HG02981 (cell line): ENCODE measurements around the gene MT1A.
A peak's percentile ranks its signal among the peaks of the same experiment; 100 is the strongest.

ENCODE experiments used
- ATAC-seq: cut with Tn5 transposase; IDR thresholded peaks from one replicate; pipeline ENCODE4 v1.9.1; 2021; ENCODE audit warnings: mild to moderate bottlenecking, moderate library complexity; ENCODE audit not compliant: unreplicated experiment

MT1A gene

GRCh38 chr16:56630134-56630533 lies 8.3 kb upstream of the MT1A start:
- peak; percentile 77 for ATAC-seq

DNA sequence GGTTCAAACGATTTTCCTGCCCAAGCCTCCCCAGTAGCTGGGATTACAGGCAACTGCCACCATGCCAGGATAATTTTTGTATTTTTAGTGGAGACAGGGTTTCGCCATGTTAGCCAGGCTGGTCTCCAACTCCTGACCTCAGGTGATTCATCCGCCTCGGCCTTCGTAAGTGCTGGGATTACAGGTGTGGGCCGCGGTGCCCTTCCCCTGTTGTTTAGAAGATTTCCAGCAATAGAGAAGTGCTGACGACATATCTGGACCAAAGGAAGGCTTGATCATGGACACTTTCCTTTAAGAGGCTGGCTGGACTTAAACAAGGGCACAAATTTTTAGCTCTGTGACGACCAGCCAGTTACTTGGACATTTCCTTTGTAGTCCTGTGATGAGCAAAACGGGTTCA lies 7.3 kb upstream of the MT1A start:
- ATAC-seq: no peak

DNA sequence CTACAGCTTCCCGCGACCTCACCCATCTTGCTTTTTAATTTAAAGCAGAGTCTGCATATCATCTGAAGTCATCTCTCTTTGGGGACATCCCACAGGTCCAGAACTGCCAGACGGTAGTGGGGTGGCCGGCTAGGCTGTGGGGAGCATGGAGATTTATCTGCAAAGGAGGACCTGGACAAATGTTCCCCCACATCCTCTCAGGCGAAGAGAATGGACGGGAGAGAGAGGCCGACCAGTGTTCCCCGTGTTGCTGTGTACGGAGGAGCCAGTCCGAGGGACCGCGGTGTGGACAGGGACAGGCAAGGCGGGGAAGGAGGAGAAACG lies 6.7 kb upstream of the MT1A start:
- ATAC-seq: no peak

GRCh38 chr16:56632156-56632847 lies 6.2 kb upstream of the MT1A start, which contains the start of gene MT1M:
Gene MT1M, plus strand, starts transcription at chr16:56632659. Its CDS starts 73 bp downstream, at chr16:56632732.
- ATAC-seq: no peak

DNA sequence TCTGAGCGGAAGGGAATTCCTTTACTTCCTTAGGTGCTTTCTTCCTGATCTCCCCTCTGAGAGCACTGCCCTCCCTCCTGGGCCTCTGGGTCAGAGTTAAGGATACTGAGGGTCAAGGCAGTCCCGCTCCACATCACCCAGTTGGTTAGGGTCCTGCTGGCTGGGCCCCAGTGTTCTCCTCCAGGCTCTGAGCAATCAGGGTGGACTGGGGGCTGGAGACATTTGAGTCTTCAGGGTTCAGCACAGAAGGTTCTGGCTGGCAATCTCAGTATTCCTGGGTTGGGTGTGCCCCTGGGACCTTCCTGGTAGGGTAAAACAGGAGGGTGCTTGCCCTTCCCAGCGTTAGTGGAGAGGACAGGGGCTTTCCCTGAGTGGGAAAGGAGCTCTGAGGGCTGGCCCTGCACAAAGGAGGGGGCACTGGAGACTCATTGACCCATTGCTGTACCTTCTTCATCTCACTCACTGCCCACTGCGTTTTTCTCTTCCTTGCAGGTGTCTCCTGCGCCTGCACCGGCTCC lies 5.6 kb upstream of the MT1A start:
- no peak for ATAC-seq

GRCh38 chr16:56633535-56633934 lies 4.9 kb upstream of the MT1A start:
- ATAC-seq: no peak

DNA sequence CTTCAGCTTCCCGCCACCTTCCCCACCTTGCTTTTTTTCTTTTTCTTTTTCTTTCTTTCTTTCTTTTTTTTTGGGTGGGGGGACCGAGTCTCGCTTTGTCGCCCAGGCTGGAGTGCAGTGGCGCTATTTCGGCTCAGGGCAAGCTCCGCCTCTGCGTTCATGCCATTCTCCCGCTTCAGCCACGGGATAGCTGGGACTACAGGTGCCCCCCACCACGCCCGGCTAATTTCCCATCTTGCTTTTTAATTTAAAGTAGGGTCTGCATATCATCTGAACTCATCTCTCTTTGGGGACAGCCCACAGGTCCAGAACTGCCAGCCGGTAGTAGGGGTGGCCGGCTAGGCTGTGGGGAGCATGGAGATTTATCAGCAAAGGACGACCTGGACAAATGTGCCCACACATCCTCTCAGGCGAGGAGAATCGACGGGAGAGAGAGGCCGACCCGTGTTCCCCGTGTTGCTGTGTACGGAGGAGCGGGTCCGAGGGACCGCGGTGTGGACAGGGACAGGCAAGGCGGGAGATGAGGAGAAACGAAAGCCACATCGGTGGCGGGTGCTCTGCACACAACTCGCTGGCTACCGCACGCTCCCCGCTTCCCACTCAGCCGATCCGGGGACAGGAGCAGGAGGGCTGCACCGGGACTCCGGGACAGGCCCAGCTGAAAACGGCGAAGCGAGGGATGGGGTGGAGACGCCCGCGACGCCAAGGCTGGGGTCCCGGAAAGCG lies 3.6 kb upstream of the MT1A start:
- ATAC-seq: no peak

DNA sequence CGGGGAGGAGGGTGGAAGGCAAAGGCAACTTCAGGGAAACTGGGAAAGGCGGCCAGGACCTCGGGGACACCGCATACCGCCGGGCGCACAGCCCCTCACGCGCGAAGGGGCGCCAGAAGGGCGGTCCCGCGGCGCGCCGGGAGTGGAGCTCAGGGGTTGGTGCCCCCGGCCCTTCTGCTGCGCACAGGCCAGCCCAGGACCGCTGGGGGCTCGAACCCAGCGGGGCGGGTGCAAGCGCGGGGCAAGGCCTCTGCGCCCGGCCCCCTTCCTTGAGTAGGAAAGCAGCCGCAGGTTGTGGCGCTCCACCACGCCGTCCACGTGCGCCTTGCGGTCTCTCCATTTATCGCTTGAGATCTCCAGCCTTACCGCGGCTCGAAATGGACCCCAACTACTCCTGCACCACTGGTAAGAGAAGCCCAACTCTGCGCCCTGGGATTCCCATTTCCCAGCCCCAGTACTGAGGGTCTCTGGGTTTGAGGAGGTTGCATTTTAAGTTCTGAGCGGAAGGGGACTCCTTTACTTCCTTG lies 3.0 kb upstream of the MT1A start:
- ATAC-seq: no peak

DNA sequence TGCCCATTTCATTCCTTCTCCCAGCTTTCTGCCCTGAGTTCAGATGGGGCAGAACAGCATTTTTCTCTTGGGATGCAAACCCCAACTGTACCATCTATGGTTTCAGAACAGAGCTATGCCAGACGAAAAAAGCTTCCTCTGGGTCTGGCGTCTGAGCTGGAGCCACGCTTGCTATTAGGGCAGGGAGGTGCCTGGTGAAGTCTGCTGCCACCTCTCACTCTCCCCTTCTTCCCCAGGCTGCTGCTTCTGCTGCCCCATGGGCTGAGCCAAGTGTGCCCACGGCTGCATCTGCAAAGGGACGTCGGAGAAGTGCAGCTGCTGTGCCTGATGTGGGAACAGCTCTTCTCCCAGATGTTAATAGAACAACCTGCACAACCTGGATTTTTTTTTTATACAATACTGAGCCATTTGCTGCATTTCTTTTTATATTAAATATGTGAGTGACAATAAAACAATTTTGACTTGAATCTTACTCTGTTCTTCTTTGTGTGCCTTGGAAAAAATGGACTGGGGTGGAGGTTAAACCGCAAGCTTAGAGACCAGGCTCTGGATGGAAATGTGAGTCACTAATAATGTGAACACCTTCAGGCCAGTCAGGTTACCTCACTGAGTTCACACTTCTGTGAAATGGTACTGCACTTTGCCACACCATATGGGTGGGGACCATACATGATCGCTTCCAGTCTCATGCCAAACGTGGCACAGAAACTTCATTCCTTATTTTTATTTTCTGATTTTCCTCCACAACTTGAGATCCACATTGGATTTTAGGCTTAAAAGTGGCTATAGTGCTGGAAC lies 1.7 kb upstream of the MT1A start:
- no peak for ATAC-seq

GRCh38 chr16:56639045-56639444 lies 579 bp downstream of the MT1A start:
- no peak for ATAC-seq

DNA sequence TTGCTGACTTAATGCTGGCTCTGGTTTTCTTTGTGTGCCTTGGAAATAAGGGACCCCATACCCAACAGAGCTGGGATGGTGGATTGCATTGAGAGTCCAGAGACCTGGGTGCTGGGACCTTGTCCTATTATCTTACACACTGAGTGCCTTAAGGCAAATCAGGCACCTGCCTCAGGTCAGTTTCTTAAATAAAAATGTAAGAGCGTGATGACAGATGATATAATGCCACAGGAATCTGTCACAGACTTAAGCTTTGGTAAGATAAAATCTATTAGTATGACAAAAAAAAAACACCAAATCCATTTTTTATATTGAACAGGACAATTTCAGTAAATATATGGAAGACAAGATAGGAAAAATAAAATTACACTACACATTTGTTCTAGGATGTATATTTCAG lies 1.6 kb downstream of the MT1A start:
- no peak for ATAC-seq

- ATAC-seq: no peak
These were observed 2.7 kb downstream of the MT1A start for GRCh38 chr16:56641166-56641565.

GRCh38 chr16:56643080-56643778 lies 4.8 kb downstream of the MT1A start:
- ATAC-seq: peak; percentile 77

GRCh38 chr16:56643833-56644232 lies 5.4 kb downstream of the MT1A start:
- ATAC-seq: no peak

DNA sequence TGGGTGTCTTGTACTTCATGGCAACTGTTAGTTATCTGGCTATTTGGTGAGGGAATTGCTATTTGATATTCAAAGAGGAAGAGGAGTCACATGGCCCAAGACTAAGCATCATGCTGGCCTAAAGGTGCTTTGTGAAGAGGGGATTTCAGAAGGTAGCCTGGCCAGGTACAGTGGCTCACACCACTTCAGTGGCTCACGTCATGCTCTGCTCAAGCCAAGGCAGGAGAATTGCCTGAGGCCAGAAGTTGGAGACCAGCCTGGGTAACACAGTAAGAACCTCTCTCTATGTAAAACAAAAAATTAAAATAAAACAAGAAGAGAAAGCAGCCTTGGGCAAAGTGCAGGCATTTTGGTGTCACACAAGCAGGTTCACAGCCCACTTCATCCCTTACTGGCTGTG lies 6.8 kb downstream of the MT1A start:
- ATAC-seq: no peak

DNA sequence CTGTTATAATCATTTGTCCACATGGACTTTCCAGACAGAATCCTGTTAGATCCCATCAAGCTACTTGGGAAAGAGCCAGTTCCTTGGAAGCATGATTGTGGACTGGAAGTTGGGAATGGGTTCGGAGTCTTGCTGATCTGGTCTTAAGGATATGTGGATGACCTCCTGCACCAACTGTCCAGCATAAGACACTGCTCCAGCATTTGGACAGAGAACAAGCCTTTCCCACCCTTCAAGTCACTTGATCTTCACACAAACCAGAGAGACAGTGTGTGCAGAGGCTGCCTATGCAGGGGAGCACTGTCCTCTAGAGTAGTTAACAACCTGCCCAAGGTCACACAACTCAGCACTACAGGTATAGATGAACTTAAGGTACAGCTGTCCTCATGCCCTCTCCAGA lies 7.4 kb downstream of the MT1A start:
- ATAC-seq: no peak

- ATAC-seq: no peak
These were observed 9.4 kb downstream of the MT1A start for GRCh38 chr16:56647641-56648431.

- no peak for ATAC-seq
These were observed 10.8 kb downstream of the MT1A start for GRCh38 chr16:56649271-56649670.

DNA sequence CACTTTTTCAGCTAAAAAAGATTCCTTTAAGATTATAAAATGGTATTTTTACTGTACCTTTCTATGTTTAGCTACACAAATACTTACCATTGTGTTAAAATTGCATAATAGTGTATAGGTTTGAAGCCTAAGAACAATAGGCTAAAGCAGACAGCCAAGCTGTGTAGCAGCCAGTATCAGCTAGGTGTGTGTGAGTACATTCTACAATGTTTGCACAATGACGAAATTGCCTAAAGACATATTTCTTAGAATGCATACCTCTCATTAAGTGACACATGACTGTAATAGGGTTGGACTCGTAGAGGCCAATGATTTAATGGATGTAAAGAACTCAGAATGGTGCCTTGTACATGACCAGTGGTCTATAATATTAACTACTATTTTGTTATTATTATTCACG lies 11.4 kb downstream of the MT1A start:
- no peak for ATAC-seq

DNA sequence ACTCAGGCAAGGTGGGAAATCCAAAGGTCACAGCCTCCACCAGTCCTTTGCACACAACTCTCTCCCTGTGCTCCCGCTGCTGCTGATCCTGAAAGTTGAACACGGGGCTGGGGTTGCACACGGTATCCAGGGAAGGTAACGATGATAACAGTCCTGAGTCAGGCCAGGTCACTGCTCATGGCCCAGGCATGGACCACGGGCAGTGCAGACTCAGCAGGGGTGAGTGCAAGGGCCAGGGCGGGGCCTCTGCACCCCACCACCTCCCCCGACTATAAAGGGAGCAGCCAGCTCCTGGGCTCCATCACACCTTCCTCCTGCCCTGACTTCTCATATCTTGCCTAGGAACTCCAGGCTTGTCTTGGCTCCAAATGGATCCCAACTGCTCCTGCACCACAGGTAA lies 13.1 kb downstream of the MT1A start, which contains the start of gene MT1B:
MT1B (plus strand) TSS at position 301 of the 400 bp plus-strand sequence; CDS start at position 369, 68 bp downstream.
- no peak for ATAC-seq
